ENCODE measurements around the gene C11orf68.
"Not testable (repeated sequence)": the region's sequence is repeated elsewhere in the genome, so short reads cannot be mapped to it uniquely, and the experiment has no call there.

C11orf68 gene

DNA sequence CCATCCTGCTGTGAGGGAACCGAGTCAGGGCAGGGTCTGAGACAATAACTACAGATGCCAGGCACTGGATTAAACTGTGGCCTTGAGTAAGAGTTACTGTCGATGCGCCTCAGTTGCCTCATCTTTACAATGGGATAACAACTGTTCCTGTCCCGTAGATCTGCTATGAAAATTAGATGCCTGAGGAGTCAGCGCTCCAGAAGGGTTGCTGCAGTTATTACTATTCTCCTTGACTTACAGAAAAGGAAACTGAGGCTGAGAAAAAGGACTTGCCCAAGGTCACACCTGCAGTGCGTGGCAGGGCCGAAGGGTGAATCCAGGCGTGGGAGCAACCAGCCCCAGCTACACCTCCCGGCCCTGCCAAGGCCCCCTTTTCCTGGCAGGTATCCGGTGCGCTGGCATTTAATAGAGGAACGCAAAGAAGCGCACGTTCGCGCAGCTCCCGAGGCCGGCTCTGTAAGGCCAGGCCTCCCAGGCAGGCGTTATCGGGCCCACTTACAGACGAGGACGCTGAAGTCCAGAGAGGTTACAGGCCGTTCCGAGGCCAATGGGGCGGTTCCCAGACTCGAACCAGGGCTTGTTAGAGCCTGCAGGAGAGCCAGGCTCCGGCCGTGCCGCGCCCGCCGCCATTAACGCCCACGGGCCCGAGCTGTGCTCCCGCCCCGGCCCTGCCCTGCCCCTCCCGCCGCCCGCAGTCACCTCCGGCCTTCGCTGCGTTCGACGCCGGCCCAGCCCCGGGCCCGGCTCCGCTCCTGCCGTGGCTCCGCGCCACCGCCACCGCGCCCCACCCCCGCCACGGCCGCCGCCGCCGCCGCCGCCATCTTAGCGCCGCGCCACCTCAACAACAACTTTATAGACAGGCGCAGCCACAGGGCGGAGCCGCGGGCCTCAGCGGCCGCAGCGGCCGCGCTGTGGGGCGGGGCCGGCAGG lies at the start of gene C11orf68:
Gene C11orf68 (minus strand): TSS at position 852 of the 930 bp plus-strand sequence. CDS start 31 bp downstream, at position 821.
- no peak for DNase-seq

DNA sequence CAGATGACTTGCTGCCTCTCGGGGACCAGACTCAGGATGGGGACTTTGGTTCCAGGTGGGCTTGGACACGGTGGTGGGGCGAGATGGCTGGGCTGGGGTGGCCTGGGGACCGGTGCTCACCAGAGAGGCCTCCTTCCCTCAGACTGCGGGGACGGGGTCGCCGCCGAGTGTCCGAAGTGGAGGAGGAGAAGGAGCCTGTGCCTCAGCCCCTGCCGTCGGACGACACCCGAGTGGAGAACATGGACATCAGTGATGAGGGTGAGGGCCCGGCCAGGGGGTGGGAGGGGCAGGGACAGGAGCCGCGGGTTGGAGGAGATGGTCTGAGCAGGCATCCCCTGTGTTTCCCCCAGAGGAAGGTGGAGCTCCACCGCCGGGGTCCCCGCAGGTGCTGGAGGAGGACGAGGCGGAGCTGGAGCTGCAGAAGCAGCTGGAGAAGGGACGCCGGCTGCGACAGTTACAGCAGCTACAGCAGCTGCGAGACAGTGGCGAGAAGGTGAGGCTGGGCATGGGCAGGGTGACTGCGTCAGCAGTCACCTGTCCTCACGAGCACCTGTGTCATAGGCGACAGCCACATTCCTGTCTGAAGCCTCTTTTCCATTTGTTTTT lies 48.6 kb upstream of the C11orf68 start:
- DNase-seq: no peak

DNA sequence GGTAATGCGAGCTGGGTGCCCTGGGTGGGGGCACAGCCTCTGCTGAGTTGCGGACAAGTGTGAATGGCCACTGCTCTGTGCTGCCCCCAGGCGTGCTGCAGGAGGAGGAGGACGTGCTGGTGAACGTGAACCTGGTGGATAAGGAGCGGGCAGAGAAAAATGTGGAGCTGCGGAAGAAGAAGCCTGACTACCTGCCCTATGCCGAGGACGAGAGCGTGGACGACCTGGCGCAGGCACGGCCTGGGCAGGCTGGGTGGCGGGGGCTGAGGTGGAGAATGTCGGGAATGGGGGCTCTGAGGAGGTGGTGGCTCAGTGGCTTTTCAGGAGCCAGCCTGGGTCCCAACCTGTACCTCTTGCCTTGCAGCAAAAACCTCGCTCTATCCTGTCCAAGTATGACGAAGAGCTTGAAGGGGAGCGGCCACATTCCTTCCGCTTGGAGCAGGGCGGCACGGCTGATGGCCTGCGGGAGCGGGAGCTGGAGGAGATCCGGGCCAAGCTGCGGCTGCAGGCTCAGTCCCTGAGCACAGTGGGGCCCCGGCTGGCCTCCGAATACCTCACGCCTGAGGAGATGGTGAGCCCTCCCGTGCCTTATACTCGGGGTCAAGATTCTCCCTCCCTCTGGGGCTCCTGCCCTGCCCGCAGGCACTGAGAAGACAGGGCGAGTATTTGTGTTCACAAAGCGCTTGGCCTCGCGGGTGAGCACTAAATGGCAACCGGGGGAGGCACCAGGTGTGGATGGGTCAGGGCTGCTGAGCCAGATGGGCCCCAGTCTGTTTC lies 47.3 kb upstream of the C11orf68 start:
- no peak for DNase-seq

DNA sequence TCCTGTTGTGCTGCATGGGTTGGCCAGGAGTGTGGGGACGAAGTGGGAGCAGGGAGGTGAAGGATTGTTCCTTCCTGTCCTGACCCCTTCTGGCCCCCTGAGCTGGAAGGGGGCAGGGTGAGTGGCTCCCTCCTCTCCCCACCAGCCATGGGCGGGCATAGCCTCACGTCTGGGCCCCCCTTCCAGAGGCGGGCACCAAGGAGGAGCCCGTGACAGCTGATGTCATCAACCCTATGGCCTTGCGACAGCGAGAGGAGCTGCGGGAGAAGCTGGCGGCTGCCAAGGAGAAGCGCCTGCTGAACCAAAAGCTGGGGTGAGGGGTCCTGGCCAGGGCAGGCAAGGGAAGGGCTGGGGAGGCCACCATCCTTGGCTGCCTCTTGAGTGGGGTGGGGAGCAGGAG lies 46.0 kb upstream of the C11orf68 start:
- DNase-seq: no peak

DNA sequence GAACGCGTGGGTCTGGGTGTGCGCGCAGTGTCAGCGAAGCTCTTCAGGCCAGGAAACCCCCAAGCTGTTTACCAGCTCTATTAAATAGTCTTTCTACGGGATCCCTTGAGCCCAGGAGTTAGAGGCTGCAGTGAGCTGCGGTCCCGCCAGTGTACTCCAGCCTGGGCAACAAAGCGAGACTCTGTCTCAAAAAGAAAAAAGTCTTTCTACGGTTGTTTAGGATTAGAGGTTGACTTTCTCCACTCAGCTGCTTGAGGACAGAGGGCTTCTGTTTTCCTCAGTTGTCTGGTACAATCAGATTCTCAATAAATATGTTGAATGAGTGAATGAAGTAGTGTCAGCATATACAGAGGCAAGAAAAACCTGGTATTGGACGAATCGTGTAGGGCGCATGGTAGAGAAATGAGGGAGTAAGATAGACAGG lies 43.3 kb upstream of the C11orf68 start:
- no peak for DNase-seq

DNA sequence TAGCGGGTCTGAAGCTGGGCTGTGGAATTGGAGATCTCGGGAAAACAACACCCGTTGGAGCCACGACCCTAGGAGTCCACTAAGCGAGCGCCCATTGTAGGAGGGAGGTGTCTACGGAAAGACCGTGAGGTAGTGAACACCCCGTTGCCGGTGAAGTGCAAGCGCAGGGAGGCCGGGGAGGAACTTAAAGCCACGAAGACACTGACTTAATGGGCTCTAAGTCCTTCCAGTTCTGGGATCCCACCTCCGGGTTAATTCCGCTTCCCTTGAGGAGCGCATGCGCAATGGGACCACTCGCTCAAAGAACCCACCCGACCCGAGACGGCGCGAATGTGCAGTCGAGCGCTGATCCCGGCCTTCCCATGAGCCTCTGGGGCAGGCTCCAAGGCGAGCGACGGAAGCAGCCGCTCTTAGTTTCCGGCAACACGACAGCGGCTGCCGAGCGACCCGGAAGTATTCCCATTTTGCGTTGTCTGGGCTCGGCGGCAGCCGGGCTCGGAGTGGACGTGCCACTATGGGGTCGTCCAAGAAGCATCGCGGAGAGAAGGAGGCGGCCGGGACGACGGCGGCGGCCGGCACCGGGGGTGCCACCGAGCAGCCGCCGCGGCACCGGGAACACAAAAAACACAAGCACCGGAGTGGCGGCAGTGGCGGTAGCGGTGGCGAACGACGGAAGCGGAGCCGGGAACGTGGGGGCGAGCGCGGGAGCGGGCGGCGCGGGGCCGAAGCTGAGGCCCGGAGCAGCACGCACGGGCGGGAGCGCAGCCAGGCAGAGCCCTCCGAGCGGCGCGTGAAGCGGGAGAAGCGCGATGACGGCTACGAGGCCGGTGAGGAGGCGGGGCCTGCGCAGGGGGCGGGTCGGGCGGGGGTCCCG lies 42.6 kb upstream of the C11orf68 start, which contains the start of gene SART1:
Gene SART1 (plus strand): TSS at position 468 of the 874 bp plus-strand sequence. CDS start 47 bp downstream, at position 515.
- peak; percentile 92 to 96 for DNase-seq

DNA sequence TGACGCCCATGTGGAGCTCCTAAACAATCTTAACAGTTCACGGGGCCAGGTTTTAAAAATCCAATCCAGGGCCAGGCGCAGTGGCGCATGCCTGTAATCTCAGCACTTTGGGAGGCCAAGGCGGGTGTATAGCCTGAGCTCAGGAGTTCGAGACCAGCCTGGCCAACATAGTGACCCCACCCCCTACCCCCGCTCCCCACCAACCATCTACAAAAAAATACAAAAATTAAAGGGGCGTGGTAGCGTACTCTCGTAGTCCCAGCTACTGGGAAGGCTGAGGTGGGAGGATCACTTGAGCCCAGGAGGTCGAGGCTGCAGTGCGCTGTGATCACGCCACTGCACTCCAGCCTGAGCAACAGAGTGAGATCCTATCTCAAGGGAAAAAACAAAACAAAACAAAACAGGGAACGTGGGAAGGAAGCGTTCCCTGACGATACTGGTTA lies 42.0 kb upstream of the C11orf68 start:
- DNase-seq: no peak

DNA sequence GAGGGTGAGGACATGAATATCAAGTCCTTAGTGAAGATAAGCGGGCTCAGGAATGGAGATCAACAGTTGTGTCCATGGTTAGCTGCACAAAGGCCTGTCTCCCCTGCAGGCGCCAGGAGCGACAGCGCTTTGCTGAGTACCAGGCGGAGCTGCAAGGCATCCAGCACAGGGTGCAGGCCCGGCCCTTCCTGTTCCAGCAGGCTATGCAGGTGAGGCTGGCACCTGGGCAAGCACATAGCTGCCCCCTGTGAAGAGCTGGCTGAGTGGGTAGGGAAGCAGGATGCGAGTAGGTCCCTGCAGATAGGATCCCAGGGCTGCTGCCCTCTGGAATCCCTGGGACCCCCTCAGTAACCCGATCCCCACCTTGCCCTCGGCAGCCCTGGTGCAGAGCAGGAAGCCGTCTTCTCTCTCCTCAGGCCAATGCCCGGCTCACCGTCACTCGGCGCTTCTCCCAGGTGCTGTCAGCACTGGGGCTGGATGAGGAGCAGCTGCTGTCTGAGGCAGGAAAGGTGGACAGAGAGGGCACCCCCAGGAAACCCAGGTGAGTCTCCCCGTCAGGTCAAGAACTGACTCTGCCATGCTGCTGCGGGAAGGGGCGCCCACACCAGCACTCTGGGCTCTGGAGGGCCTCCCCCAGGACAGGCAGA lies 40.0 kb upstream of the C11orf68 start:
- DNase-seq: no peak

DNA sequence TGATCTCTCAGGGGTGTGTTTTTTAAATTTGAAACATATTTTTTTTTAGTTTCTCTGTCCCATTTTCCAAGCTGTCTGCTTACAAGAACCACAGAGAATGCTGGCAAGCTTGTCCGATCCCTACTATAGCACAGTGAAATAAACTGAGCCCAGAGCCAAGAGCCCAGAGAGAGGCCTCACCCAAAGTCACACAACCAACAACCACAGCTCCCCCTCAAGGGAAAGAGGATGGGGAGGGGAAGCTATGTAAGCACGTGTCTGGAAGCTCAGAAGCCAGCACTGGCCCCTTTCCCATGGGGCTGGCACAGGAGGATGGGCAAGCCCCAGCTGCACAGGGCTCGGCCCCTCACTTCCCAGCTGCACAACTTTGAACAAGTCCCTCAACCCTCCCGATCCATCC lies 39.4 kb upstream of the C11orf68 start:
- DNase-seq: no peak

DNA sequence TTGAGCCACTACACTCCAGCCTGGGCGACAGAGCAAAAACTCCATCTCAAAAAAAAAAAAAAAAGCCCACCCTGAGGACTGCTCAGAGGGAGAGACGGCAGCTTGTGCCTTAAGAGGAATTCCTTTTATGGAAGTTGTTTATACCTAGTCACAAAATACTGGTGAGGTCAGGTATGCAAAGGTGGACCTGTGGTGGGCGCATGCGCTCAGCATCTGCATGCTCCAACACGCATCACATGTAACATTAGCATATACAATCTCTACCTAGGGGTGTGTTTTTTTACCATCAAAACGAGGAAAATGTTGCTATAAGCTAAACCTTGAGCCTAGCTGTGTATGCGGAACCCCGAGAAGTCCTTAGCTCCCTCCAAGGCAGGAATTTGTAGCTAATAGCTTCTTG lies 35.9 kb upstream of the C11orf68 start:
- DNase-seq: no peak

DNA sequence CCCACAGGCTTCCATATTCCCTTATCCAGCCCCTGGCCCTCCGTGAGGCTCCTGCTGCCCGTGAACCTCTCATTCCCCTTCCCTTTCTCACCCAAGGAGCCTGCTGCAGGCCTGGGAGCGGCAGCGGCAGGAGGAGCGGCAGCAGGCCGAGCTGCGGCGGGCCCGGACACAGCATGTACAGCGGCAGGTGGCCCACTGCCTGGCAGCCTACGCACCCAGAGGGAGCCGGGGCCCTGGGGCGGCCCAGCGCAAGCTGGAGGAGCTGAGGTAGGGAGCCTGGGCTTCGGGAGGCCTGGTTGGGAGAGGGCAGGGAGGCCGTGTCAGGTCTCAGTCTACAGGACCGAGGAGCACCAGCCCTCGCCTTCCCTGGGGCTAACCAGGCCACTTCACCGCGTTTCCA lies 34.6 kb upstream of the C11orf68 start:
- no peak for DNase-seq

DNA sequence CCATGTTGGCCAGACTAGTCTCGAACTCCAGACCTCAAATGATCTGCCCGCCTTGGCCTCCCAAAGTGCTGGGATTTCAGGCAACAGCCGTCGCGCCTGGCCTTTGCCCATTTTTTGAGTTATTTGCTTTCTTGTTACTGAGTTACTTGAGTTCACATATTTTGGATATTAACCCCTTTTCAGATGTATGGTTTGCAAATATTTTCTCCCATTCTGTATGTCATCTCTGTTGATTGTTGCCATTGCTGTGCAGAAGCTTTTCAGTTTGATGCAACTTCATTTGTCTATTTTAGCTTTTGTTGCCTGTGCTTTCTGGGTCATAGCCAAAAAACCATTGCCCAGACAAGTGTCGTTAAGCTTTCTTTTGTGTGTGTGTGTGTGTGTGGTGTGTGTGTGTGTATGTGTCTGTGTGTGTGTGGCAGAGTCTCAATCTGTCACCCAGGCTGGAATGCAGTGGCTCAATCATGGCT lies 33.2 kb upstream of the C11orf68 start:
- no peak for DNase-seq

DNA sequence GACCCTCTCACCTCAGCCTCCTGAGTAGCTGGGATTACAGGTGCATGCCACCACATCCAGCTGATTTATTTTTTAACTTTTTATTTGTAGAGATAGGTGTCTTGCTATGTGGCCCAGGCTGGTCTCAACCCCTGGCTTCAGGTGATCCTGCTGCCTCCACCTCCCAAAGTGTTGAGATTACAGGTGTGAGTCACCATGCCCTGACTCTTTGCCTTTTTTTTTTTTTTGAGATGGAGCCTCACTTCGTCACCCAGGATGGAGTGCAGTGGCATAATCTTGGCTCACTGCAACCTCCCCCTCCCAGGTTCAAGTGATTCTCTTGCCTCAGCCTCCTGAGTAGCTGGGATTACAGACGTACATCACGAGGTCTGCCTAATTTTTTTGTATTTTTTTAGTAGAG lies 32.8 kb upstream of the C11orf68 start:
- not testable (repeated sequence) for DNase-seq

DNA sequence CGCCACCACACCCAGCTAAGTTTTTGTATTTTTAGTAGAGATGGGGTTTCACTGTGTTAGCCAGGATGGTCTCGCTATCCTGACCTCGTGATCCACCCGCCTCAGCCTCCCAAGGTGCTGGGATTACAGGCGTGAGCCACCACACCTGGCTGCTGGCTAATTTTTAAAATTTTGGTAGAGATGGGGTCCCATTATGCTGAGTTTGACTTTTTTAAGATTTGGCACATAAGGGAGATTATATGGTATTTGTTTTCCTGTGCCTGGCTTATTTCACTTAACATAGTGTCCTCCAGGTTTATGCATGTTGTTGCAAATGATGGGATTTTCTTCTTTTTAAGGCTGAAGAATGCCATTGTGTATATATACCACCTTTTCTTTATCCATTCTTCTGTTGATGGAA lies 31.8 kb upstream of the C11orf68 start:
- DNase-seq: not testable (repeated sequence)

DNA sequence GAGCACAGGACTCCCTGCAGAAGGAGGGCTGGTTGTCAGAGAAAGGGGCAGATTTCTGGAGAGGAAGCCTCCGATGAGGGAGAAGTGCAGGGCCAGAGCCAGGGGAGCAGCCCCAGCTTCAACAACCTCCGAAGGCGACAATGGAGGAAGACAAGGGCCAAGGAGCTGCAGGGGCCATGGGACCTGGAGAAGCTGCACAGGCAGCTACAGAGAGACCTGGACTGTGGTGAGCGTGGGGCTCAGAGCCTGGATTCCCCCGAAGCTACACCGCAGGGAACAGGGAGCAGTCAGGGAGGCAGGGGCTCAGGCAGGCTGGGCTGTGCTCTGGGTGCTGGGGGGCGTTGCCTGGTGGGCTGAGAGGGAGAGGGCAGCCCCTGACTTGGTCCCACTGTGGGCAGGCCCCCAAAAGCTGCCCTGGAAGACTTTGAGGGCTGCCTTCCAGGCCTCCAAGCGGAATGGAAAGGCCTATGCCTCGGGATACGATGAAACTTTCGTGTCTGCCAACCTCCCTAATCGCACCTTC lies 28.8 kb upstream of the C11orf68 start:
- no peak for DNase-seq

DNA sequence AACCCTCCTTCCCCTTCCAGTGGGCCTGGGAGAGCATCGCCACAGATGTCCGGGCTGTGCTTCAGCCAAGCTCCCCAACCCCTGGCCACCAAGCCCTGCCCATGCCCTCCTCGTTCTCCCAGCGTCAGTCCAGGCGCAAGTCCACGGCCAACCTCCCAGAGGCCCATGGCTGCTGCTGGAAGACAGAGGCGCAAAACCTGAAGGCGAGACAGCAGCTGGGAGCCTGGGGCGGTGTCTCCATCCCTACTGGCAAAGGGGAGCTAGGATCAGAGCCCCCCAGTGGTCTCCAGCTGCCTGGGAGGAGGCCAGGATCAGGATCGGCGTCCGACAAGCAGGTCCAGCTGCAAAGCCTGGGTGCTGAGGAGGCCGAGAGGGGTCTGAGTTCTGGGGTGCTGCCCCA lies 28.3 kb upstream of the C11orf68 start:
- DNase-seq: no peak

DNA sequence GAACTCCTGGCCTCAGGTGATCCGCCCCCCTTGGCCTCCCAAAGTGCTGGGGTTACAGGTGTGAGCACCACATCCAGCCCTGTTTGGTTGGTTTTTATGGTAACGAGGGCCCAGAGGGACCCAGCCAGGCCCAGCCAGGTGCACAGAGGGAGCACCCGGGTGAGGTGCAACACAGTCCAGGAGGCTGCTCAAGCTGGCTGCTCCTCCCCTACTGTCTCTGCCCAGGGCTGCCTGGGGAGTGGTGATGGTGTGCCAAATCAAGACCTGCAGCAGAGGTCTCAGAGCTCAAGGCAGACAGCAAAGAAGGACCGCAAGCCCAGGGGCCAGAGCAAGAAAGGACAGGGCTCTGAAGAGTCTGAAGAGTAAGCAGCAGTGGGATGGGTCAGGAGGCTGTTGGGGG lies 27.8 kb upstream of the C11orf68 start:
- no peak for DNase-seq

DNA sequence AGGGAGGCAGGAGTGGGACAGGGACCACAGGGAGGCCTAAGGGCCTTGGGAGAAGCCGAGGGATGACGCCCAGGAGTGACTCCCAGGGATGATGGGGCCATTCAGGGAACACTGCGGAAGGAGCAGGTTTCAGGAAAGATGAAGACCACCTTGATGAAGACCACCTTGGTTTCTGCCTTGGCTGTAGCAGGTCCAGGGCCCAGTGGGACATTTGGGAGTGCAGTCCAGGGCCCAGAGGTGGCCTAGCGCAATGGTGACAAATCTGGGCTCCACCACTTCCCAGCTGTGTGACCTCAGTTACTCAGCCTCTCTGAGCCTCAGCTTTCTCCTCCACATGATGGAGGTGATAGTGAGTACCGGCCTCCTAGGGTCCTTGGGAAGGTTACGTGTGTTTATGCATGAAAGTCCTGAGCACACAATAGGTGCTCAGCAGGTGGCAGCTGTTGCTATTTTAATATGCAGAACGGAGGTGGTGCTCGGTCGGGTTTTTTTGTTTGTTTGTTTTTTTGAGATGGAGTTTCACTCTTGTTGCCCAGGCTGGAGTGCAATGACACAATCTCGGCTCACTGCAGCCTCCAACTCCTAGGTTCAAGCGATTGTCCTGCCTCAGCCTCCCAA lies 27.2 kb upstream of the C11orf68 start:
- no peak for DNase-seq

DNA sequence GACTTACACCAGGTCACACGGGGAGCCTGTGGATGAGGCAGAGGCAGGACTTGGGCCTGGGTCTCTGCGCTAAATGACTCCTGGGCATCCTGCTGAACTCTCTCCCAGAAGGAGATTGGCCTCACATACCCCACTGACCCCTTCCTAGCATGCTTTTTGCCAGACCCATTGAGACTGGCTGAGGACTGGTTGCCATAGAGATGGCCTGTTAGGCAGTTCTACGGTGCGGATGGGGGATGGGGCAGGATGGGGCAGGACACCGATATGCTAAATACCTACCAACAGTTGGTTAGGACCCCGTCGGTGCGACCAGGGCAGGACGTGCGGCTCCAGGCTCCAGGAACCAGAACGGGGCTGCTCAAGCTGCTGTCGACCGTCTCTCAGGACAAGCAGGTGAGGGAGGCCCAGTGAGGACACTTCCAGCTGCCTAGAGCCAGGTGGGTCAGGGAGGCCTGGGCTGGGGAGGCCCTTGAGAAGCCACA lies 26.6 kb upstream of the C11orf68 start, which contains the start of gene TSGA10IP:
Gene TSGA10IP (plus strand): TSS at position 51 of the 482 bp plus-strand sequence. CDS start 196 bp downstream, at position 247.
- DNase-seq: no peak

DNA sequence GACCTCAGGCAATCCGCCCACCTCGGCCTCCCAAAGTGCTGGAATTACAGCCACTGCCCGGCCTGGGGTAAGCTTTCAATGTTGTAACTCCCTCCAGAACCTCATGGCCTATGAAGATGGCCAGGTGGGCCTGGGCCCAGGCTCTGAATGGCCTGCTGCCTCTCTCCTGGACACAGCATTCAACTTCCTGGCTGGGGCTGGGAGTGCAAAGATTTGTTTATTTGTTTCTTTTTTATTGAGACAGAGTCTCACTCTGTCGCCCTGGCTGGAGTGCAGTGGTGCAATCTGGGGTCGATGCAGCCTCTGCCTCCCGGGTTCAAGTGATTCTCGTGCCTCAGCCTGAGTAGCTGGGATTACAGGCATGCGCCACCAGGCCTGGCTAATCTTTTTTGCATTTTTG lies 25.9 kb upstream of the C11orf68 start:
- DNase-seq: no peak

DNA sequence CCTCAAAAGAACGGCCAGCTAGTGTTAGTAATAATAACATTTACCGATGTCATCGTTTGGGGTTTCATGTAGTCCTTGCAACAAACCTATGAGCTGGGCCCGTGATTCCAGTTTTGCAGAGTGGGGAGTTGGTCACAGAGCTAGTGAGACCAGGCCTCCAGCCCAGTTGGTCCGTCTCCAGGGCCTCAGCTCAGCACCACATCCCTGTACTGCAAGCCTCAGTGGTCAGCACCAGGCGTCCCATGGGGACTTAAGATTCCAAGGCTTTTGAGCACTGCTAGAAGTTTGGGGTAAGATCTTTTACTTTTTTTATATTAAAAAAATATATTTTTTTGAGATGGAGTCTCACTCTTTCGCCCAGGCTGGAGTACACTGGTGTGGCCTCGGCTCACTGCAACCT lies 25.3 kb upstream of the C11orf68 start:
- no peak for DNase-seq
